Dendritic cell treated with granulocyte-macrophage colony-stimulating factor and Interleukin-4, amounts not matched to agents 40 ng/mL and 50 ng/mL, for 4 days (primary cell): Measurements from ENCODE around the gene ALDH3B1.
"Not testable (repeated sequence)": the region's sequence is repeated elsewhere in the genome, so short reads cannot be mapped to it uniquely, and the experiment has no call there.

Experiments
- H3K27ac Mint-ChIP-seq: one replicate; pipeline ENCODE4 v1.8.0; 2022; ENCODE audit warnings: mild to moderate bottlenecking, mixed read lengths
- H3K27me3 Mint-ChIP-seq: one replicate; pipeline ENCODE4 v1.8.0; 2022; ENCODE audit warnings: mild to moderate bottlenecking, mixed read lengths
- H3K36me3 Mint-ChIP-seq: one replicate; pipeline ENCODE4 v1.8.0; 2022; ENCODE audit warnings: low read depth, mixed read lengths
- H3K4me1 Mint-ChIP-seq: one replicate; pipeline ENCODE4 v1.8.0; 2022; ENCODE audit warnings: low read depth, mixed read lengths
- H3K4me3 Mint-ChIP-seq: one replicate; pipeline ENCODE4 v1.8.0; 2022; ENCODE audit warnings: mild to moderate bottlenecking, moderate library complexity, mixed read lengths
- H3K9me3 Mint-ChIP-seq: one replicate; pipeline ENCODE4 v1.8.0; 2022; ENCODE audit warnings: mixed read lengths
- intact Hi-C: fragments of 100-400 bp; cut with micrococcal nuclease; formaldehyde crosslinking; loops from one replicate; pipeline ENCODE4 v1.15.0; 2022

Gene ALDH3B1

DNA sequence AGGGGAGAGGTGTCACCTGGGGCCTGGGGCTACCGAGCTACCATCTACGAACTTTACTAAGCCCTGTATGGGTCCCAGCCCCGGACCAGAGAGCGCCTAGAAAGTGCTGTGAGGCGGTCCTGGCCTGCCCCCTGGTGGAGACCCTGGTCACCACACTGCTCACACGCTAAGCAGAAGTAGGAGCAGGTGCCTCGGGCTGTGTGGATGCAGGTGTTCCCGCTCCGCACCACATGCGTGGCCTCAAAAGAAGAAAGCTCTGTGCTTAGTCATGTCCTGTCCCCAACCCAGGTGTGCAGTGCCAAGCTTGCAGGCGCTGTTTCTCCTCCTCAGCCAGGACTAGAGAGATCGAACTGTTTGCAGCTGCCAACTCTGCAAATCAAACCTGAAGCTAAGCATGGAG is 16.3 kb upstream of the ALDH3B1 start:
- Mint-ChIP-seq H3K4me1 (peaks cover 55% of the 10 kb centered on the region), H3K36me3 (peaks cover 83% of the 10 kb centered on the region)
- H3K27me3 Mint-ChIP-seq, H3K9me3 Mint-ChIP-seq, H3K27ac Mint-ChIP-seq, H3K4me3 Mint-ChIP-seq, intact Hi-C loops: not testable (repeated sequence)

DNA sequence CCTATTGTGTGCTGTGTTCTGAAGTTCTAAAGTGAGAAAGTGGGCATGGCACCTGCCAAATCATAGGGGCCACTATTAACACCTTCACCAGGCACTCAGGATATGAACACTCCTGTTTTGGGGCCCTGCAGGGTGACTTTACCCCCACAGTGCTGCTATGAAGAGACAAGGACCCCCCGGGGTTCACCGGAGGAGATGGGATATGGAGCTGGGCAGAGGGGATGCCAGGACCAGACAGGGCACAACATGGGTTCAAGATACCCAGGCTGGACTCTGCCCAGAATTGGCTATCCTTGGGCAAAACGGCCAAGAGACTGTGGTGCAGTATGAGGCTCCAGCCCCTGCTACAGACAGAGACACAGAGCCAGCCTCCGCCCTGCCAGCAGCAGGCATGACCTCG is 15.7 kb upstream of the ALDH3B1 start:
- H3K4me3 Mint-ChIP-seq, H3K27ac Mint-ChIP-seq, H3K9me3 Mint-ChIP-seq, H3K27me3 Mint-ChIP-seq, intact Hi-C loops: not testable (repeated sequence)
- Mint-ChIP-seq H3K4me1 (peaks cover 61% of the 10 kb centered on the region), H3K36me3 (peaks cover 88% of the 10 kb centered on the region)

DNA sequence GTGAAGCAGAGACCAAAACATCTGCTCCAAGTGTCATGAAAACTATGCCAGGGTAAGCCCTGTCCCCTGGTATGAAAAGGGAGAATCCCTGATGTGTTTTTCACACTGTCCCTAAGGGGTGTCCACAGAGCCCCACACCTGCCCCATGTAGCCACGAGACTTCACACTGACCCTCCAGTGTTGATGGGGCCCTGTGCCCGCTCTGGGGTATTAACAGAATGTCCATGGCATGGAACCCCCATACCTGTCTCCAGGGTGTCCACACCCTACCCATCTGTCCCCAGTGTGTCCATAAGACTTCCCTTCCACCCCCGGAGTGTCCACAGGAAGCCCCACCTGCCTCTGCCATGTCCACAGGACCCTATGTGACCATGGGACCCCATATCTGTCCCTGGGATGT is 15.0 kb upstream of the ALDH3B1 start:
- not testable (repeated sequence) for H3K9me3 Mint-ChIP-seq, H3K27me3 Mint-ChIP-seq, H3K4me3 Mint-ChIP-seq, H3K27ac Mint-ChIP-seq
- H3K4me1 Mint-ChIP-seq, result peaks cover 68% of the 10 kb centered on the region
- H3K36me3 Mint-ChIP-seq, result peaks cover 96% of the 10 kb centered on the region
- intact Hi-C loops, result loop anchor here (5.0 kb wide), 1 partner anchor 42 kb away; the partner anchor contains the start of gene TCIRG1

DNA sequence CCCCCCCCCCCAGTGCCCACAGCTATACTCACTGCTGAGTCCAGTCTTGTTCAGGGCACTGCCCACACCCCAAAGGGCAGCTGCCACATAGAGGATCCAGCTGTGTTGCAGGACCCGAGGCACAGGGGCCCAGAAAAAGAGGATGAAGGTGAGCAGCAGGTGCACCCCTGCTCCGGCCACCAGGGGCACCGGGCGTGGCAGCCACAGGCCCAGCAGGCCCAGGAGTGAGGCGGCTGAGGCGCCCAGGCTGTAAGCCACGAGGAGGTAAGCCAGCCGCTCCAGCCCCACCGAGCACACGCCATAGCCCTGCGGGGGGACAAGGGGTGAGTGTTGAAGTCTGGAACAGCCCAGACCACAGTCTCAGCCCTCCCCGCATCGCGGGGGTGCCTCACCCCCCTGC is 14.5 kb upstream of the ALDH3B1 start:
- not testable (repeated sequence) for H3K9me3 Mint-ChIP-seq, H3K27ac Mint-ChIP-seq, H3K4me3 Mint-ChIP-seq, H3K27me3 Mint-ChIP-seq
- H3K4me1 Mint-ChIP-seq, result peaks cover 69% of the 10 kb centered on the region
- H3K36me3 Mint-ChIP-seq, result peaks cover 97% of the 10 kb centered on the region
- intact Hi-C loops, result loop anchor here (5.0 kb wide), 1 partner anchor 42 kb away; the partner anchor contains the start of gene TCIRG1

DNA sequence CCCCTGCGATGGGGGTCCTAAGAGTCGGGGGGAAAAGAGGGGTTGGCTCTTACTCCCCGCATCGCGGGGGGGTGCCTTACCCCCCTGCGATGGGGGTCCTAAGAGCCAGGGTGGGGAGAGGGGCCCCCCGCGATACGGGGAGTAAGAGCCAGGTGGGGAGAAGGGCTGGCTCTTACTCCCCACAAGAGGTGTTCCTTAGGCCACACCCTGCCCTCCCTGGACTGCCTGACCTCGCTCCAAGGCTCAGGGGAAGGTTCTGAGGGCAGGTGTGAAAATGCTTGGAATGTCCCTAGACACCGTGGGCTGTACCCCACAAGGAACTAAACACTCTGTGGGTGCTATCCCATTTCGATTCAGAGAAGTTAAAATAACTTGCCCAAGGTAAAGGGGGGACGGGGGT is 14.1 kb upstream of the ALDH3B1 start:
- Mint-ChIP-seq H3K36me3 (peaks cover 97% of the 10 kb centered on the region), H3K4me3 (no peak overlapping the region), H3K27ac (no peak overlapping the region), H3K9me3 (no peaks in the 10 kb centered on the region), H3K27me3 (peaks cover 2% of the 10 kb centered on the region), H3K4me1 (peaks cover 69% of the 10 kb centered on the region)
- intact Hi-C loops, result loop anchor here (2.0 to 5.0 kb wide), 2 partner anchors 15 to 41 kb away; partner anchors contain the start of genes ALDH3B1 and TCIRG1

DNA sequence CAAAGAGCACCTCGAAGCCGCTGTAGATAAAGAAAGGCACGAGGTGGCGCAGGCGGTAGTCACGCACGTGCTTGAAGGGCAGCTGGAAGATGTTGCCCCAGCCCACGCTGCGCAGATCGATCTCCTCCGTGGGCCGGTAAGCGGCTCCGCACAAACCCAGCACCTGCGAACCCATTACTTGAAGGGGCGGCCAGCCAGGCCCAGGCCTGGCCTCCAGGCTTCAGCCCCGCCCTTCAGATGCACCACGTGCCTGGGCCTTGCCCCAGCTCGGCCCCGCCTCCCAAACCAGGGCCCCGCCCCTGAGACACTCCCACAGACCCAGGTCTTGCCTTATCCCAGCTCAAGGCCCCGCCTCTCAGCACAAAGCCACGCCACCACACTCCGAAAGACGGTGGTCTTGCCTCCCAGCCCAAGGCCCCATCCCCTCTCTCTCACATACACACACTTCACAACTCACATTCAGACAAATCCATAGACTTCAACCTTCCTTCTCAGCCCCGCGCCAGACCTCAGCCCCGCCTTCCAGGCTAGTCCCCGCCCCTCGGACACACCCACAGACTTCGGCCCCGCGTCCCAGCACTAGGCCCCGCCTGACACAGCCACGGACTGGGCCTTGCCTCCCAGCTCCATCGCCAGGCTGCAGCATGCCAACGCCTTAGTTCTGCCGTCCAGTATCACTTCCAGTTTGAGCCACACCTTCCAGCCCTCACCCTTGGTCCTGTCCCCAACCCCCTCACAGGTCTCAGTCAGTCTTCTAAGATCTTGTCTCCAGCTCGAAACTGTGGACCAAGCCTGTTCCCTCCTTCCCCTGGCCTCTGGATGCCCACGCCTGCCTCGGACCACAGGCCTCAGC is 13.3 kb upstream of the ALDH3B1 start:
- Mint-ChIP-seq H3K27ac (peak overlapping the region; percentile 78), H3K4me3 (peak overlapping the region; percentile 51), H3K27me3 (peaks cover under 1% of the 10 kb centered on the region), H3K9me3 (no peaks in the 10 kb centered on the region), H3K4me1 (peaks cover 72% of the 10 kb centered on the region), H3K36me3 (peaks cover 97% of the 10 kb centered on the region)
- intact Hi-C loops, result loop anchor here (2.0 to 5.0 kb wide), 2 partner anchors 14 to 40 kb away; partner anchors contain the start of genes ALDH3B1 and TCIRG1

DNA sequence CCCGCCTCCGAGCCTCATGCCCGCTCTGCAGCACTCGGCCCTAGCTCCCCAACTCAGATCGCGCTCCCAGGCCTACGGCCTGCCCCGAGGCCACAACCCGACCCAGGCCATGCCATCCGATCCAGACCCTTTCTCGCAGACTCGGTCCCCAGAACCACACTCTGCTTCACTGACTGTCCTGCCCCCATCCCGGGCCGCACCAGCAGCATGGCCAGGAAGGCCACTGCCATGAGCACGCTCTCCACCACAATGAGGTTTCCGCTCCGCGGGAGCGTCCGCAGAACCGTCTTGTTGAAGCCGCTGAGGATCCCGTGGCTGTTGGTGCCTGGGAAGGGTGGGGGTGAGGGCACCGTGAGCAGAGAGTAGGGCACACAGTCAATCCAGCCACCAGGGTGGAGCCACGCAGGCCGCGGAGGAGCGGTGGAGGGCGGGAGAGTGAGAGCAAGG is 12.6 kb upstream of the ALDH3B1 start:
- intact Hi-C loops, result loop anchor here (2.0 to 5.0 kb wide), 2 partner anchors 13 to 40 kb away; partner anchors contain the start of genes ALDH3B1 and TCIRG1
- no peaks in the 10 kb centered on the region for H3K9me3 Mint-ChIP-seq
- peak overlapping the region; percentile 51 for H3K4me3 Mint-ChIP-seq
- H3K27ac Mint-ChIP-seq, result peak overlapping the region; percentile 78
- H3K4me1 Mint-ChIP-seq, result peaks cover 76% of the 10 kb centered on the region
- H3K27me3 Mint-ChIP-seq, result no peaks in the 10 kb centered on the region
- H3K36me3 Mint-ChIP-seq, result peaks cover 97% of the 10 kb centered on the region

DNA sequence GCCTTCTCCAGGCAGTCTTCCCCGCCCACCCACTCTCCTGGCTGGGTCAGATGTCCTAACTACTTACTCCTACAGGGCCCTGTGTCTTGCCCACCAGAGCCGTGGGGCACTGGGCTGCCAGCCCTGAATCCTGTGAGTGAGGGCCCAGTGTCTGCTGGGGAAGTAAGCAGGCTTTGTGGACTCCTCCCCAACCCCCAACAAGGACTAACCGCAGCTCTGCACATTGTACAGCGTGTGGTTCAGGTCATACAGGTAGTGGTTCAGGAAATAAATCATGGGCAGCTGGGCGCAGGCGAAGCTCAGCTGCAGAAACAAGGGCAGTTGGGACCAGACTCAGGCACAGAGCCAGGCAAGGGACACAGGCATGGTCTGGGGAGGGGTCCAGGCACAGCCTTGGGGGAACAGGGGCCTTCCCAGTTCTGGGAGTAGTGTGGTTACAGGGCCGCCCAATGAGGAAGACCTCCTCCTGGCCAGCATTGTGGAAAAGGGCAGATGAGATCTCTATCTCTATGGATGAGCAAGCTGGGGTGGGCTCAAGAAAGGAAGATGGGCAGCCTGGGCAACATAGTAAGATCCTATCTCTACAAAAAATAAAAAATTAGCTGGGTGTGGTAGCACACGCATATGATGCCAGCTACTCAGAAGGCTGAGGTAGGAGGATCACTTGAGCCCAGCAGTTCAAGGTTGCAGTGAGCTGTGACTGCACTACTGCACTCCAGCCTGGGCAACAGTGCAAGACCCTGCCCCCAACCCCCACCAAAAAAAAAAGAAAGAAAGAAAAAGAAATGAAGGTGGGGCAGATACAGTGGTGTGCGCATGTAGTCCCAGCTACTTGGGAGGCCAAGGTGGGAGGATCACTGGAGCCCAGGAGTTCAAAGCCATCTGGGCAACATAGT is 11.7 kb upstream of the ALDH3B1 start:
- no peaks in the 10 kb centered on the region for H3K27me3 Mint-ChIP-seq
- H3K27ac Mint-ChIP-seq, result peak overlapping the region; percentile 78
- no peak overlapping the region for H3K4me3 Mint-ChIP-seq

DNA sequence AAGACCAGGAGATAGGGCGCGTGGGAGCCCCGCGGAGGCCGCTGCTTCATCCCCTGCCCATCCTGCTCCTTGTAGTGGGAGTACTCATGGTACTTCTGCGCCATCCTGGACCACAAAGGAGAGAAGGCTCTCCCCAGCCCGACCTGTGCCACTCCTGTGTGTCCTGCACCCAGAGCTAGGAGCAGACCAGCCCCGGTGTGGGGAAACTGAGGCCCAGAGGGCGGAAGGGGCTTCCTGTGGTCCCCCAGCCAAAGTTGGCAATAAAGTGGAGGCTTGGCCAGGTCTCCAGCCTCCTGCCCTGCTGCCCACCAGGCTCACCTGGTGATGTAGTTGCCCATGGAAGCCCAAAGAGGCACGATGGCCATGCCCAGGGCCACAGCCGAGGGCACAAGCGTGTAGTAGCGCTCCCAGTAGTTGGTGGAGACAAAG is 10.9 kb upstream of the ALDH3B1 start:
- intact Hi-C loops, result loop anchor here (5.0 kb wide), 1 partner anchor 38 kb away; the partner anchor contains the start of gene TCIRG1
- H3K36me3 Mint-ChIP-seq, result peaks cover 87% of the 10 kb centered on the region
- H3K9me3 Mint-ChIP-seq, result no peaks in the 10 kb centered on the region
- no peak overlapping the region for H3K4me3 Mint-ChIP-seq
- peaks cover 79% of the 10 kb centered on the region for H3K4me1 Mint-ChIP-seq
- no peaks in the 10 kb centered on the region for H3K27me3 Mint-ChIP-seq
- peak overlapping the region; percentile 78 for H3K27ac Mint-ChIP-seq

More for the DNA sequence above, 11.7 kb upstream of the ALDH3B1 start:
- intact Hi-C loops, result loop anchor here (5.0 kb wide), 1 partner anchor 39 kb away; the partner anchor contains the start of gene TCIRG1
- Mint-ChIP-seq H3K9me3 (no peaks in the 10 kb centered on the region), H3K4me1 (peaks cover 83% of the 10 kb centered on the region), H3K36me3 (peaks cover 95% of the 10 kb centered on the region)

DNA sequence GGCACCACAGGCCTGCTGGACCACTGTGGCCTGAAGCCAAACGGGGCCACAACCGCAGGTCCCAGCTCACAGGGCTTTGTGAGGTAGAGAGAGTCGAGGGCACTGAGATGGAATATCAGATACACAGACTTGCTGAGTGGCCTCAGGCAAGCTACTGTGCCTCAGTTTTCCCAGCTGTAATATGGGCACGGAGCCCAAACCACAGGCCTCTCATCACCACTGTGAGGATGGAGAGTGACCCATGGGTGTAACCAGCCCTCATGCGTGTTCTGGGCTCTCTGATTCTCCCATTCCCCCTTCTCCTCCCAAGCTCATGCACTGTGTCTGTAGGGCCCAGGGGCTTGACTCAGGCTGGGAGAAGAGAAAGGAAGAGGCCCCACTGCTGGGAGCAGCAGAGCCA is 10.4 kb upstream of the ALDH3B1 start:
- Mint-ChIP-seq H3K9me3 (no peaks in the 10 kb centered on the region), H3K27me3 (no peaks in the 10 kb centered on the region), H3K27ac (no peak overlapping the region), H3K4me1 (peaks cover 79% of the 10 kb centered on the region), H3K36me3 (peaks cover 82% of the 10 kb centered on the region), H3K4me3 (no peak overlapping the region)
- intact Hi-C loops, result loop anchor here (5.0 kb wide), 1 partner anchor 38 kb away; the partner anchor contains the start of gene TCIRG1

DNA sequence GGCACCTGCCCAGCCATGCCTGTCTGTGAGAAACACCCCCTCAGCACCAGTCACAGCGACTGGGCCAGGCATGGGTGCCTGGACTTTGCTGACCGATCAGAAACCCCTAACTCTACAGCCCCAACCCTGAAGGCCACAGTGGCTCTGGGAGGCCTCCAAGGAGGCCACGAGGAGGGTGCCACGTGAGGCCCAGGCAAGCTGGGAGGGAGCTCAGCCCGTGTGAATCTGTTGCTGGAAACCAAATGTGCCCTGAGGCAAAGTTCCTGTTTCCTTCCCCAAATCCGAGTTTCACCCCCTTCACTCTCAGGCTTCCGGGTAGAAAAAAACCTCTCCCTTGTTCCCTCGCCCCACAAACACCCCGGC is 7.6 kb upstream of the ALDH3B1 start:
- peaks cover 54% of the 10 kb centered on the region for H3K36me3 Mint-ChIP-seq
- intact Hi-C loops, result no loop called here
- peaks cover 77% of the 10 kb centered on the region for H3K4me1 Mint-ChIP-seq
- H3K27ac Mint-ChIP-seq, result peak overlapping the region; percentile 72
- no peaks in the 10 kb centered on the region for H3K27me3 Mint-ChIP-seq
- no peaks in the 10 kb centered on the region for H3K9me3 Mint-ChIP-seq
- peak overlapping the region; percentile 87 for H3K4me3 Mint-ChIP-seq

DNA sequence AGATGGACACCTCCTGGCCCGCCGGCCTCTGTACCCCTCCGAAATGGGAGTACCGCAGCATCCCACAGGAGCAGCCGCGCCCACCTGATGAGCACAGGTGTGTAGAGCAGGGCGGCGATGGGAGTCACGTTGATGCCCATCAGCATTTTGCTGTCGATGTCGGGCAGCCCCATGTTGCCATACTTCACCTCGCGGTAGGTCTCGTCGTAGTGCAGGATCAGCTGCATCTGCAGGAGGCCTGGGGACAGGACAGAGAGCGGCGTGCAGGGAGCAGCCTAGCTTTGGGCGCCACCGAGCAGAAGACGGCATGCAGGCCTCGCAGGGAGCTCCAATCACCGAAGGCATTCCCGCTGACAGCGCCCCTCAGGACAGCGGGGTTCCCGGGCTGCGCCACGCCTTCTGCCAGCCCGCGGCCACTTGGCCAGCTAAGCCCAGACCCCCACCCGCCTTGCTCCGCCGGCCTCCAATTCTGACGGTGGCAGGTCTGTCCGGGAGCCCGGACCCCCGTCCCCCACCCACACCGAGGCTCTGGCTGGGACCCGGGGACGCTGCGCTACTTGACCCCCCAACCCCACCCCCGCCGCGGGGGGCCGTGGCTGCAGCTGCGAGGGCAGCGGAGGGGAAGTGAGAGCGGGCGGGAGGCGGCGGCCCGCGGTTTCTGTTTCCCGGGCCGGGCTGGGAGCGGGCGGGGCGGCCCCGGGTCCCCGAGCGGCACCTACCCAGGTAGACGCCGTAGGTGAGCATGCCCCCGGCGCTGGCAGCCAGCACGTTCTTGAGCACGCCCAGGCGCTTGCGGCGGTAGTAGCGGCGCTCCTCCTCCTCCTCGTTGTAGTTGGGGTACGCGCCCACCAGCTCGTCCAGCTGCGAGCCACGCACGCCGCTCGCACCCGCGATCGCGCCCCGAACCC is 6.9 kb upstream of the ALDH3B1 start:
- H3K9me3 Mint-ChIP-seq, result no peaks in the 10 kb centered on the region
- H3K27me3 Mint-ChIP-seq, result no peaks in the 10 kb centered on the region
- peak overlapping the region; percentile 87 for H3K4me3 Mint-ChIP-seq
- peaks cover 74% of the 10 kb centered on the region for H3K4me1 Mint-ChIP-seq
- H3K36me3 Mint-ChIP-seq, result peaks cover 47% of the 10 kb centered on the region
- peak overlapping the region; percentile 72 for H3K27ac Mint-ChIP-seq
- intact Hi-C loops, result no loop called here
